ENCODE results near the gene CNOT1.

DNA sequence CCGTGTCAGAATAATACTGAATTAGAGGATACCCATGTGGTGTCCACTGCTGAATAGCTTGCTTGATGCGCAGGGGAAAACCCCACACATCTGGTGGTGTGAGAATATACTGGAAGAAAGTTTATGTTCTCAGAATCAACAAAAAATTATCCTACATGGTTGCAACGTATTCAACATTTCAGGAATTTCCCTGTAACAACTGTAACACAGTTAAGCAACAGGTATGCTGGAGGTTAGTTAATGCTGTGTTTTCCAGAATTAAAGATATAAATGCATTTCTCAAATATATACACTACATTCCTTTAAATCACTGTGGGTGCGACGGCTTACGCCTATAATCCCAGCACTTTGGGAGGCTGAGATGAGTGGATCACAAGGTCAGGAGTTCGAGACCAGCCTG, 5.4 kb downstream of the CNOT1 start:
- TF ChIP-seq ZNF24 (tag by site-specific recombination; IDR thresholded peaks at IDR 0.05) = no peak
- TF ChIP-seq ZNF747 (tag by site-specific recombination; IDR thresholded peaks at IDR 0.05) = no peak
- TF ChIP-seq, protein P1, sequence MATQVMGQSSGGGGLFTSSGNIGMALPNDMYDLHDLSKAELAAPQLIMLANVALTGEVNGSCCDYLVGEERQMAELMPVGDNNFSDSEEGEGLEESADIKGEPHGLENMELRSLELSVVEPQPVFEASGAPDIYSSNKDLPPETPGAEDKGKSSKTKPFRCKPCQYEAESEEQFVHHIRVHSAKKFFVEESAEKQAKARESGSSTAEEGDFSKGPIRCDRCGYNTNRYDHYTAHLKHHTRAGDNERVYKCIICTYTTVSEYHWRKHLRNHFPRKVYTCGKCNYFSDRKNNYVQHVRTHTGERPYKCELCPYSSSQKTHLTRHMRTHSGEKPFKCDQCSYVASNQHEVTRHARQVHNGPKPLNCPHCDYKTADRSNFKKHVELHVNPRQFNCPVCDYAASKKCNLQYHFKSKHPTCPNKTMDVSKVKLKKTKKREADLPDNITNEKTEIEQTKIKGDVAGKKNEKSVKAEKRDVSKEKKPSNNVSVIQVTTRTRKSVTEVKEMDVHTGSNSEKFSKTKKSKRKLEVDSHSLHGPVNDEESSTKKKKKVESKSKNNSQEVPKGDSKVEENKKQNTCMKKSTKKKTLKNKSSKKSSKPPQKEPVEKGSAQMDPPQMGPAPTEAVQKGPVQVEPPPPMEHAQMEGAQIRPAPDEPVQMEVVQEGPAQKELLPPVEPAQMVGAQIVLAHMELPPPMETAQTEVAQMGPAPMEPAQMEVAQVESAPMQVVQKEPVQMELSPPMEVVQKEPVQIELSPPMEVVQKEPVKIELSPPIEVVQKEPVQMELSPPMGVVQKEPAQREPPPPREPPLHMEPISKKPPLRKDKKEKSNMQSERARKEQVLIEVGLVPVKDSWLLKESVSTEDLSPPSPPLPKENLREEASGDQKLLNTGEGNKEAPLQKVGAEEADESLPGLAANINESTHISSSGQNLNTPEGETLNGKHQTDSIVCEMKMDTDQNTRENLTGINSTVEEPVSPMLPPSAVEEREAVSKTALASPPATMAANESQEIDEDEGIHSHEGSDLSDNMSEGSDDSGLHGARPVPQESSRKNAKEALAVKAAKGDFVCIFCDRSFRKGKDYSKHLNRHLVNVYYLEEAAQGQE (tag by site-specific recombination; IDR thresholded peaks at IDR 0.05) = no peak
- TF ChIP-seq ZNF302 (tag by site-specific recombination; IDR thresholded peaks at IDR 0.05; ENCODE audit: low read depth) = no peak
- TF ChIP-seq, protein P2, sequence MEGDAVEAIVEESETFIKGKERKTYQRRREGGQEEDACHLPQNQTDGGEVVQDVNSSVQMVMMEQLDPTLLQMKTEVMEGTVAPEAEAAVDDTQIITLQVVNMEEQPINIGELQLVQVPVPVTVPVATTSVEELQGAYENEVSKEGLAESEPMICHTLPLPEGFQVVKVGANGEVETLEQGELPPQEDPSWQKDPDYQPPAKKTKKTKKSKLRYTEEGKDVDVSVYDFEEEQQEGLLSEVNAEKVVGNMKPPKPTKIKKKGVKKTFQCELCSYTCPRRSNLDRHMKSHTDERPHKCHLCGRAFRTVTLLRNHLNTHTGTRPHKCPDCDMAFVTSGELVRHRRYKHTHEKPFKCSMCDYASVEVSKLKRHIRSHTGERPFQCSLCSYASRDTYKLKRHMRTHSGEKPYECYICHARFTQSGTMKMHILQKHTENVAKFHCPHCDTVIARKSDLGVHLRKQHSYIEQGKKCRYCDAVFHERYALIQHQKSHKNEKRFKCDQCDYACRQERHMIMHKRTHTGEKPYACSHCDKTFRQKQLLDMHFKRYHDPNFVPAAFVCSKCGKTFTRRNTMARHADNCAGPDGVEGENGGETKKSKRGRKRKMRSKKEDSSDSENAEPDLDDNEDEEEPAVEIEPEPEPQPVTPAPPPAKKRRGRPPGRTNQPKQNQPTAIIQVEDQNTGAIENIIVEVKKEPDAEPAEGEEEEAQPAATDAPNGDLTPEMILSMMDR (tag by site-specific recombination; IDR thresholded peaks at IDR 0.05) = no peak
- TF ChIP-seq, protein P3, sequence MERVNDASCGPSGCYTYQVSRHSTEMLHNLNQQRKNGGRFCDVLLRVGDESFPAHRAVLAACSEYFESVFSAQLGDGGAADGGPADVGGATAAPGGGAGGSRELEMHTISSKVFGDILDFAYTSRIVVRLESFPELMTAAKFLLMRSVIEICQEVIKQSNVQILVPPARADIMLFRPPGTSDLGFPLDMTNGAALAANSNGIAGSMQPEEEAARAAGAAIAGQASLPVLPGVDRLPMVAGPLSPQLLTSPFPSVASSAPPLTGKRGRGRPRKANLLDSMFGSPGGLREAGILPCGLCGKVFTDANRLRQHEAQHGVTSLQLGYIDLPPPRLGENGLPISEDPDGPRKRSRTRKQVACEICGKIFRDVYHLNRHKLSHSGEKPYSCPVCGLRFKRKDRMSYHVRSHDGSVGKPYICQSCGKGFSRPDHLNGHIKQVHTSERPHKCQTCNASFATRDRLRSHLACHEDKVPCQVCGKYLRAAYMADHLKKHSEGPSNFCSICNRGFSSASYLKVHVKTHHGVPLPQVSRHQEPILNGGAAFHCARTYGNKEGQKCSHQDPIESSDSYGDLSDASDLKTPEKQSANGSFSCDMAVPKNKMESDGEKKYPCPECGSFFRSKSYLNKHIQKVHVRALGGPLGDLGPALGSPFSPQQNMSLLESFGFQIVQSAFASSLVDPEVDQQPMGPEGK (tag by site-specific recombination; IDR thresholded peaks at IDR 0.05) = no peak
- no peak for TF ChIP-seq ZNF391 (tag by site-specific recombination; IDR thresholded peaks at IDR 0.05; ENCODE audit: borderline replicate concordance, low read depth)
